GM11168 (cell line): ENCODE results near the gene CERK.

Experiments
- in situ Hi-C: fragments of 300-500 bp; cut with MboI; formaldehyde crosslinking; loops from one replicate; pipeline ENCODE4 v1.12.0; 2022; ENCODE audit warnings: low sequenced_read_pairs; ENCODE audit not compliant: unreplicated experiment

Gene CERK

DNA sequence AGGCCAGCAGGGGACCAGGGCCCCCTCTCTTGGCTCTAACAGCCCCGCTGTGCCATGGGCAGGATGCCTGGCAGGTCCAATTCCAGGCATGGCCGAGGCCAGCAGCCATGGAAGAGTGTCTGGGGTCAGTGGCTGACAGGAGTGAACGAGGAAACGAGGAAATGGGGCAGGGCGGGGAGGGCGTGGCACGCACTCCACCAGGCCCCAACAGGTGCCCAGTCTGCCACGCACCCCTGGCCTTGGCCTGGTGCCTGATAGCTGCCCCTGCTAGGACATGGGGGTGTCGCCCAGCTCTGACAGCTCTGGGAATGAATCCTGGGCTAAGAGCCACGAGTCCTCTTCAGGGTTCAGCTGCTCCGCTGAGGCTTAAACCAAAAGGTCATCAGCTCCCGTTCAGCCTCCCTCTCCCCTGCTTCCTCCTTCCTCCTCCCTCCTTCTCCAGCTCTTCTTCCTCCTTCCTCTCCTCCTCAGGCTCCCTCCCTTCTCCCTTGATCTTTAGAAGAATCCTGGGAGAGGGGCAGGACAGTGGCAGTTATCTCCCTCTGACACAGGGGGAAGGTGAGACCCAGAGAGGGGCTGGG is 12.9 kb upstream of the CERK start:
- in situ Hi-C loops = no loop called here

DNA sequence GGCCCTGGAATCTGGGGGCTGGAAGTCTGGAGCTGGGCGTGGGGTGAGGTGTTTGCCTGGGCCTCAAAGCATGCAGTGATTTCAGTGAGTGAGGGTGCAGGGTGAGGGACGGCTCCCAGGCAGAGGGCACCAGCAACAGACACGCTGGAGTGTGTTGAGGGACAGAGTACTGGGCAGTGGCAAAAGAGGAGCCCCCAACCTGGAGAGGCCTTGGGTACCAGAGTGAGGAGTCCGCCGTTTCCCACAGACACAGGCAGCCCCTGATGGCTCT is 12.4 kb upstream of the CERK start:
- in situ Hi-C loops = no loop called here

DNA sequence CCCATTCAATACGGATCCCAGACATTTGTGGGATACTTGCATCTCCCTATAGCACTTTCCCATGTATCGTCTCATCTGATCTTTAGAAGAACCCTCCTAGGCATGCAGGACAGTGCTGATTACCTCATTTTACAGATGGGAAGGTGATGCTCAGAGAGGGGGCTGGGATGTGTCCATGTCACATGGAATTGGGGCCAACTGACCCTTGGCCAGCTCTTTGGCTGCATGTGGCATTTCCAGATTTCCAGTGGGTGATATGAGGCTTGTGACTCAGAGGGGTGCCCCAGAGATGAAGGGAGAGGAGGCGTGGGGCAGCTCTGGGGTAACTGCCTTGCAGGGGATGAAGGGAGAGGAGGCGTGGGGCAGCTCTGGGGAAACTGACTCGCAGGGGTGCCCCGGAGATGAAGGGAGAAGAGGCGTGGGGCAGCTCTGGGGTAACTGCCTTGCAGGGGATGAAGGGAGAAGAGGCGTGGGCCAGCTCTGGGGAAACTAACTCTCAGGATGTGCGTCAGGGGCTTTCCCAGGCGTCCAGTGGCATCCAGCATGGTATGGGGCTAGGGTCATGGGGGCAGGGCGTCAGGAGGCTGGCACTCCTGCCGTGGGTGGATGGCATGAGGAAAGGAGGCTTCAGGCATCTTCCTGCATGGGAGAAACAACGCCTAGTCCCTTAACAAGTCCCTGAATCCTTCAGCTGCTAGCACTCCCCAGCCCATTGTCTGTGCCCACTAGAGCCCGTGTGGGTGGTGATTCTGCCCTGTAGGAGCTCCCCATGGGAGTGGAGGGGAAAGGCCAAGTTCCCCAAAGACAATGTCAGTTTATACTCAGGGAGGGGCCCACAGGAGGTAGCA is 11.9 kb upstream of the CERK start:
- in situ Hi-C loops = loop anchor here (10.0 kb wide), 1 partner anchor 55 kb away; no protein-coding TSS in a partner anchor

DNA sequence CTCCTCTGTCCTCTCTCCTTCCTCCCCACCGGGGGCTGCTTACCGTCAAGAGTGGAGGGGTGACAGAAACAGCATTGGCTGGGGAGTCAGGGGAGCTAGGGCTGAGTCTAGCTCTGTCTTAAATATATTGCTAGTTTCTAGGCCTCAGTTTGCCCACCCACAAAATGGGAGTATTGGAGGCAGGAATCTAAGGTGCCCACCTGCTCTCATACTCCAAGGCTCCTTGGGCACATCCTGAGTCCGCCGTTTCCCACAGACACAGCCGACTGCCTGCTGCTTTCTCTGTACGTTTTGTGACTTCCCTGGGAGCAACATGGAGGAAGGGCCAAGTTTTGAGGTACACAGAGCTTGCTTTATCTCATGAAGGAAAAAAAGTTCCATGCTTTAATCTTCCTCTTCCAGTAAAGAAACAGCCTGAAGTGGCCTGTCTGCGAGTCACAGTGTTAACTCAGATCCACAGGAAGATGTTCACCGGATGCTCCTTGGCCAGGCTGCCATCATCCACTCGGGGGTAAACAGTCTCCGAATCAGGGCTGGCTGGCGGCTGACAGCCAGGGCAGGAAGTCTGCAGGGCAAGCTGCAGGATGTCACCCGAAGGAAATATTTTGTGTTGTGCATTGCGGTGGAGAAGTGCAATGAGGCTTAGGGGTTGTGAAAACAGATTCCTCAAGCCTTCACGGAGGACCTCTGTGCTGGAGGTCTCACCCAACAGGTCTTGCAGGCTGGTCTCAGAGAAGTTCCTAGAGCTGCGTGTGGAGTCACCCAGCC is 11.0 kb upstream of the CERK start:
- in situ Hi-C loops = loop anchor here (10.0 kb wide), 1 partner anchor 56 kb away; no protein-coding TSS in a partner anchor

DNA sequence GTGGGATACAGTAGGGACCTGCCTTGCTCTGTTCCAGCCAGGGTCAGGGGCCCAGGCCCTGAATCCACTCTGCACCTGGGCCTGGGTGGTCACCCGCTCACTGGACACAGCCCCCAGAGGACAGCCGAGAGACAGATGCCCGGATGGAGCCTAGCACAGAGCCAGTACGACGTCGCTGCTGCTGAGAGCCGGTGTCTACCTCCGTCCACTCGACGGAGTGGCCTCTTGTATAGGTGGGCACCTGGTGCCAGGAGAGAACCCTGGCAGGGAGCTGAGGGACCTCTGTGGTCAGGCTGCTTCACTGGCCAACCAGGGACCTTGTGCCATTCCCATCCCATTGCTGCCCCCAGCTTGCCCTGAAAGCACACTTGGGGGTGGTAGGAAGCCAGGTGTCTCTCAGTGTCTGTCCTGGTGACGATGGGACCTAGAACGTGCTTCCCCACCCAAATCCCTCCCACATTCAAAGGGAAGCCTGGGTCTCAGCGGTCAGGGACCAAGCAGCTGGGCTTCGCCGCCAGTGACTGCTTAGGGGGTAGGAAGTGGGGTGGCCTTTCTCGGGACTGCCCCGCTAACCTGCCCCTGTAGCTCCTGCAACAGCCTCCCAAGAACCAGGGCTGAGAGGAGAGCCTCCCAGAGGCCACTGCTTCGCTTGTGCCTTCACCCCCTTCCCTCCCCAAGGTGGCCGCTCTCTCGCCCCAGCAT is 10.3 kb upstream of the CERK start:
- in situ Hi-C loops = loop anchor here (10.0 kb wide), 1 partner anchor 56 kb away; no protein-coding TSS in a partner anchor

DNA sequence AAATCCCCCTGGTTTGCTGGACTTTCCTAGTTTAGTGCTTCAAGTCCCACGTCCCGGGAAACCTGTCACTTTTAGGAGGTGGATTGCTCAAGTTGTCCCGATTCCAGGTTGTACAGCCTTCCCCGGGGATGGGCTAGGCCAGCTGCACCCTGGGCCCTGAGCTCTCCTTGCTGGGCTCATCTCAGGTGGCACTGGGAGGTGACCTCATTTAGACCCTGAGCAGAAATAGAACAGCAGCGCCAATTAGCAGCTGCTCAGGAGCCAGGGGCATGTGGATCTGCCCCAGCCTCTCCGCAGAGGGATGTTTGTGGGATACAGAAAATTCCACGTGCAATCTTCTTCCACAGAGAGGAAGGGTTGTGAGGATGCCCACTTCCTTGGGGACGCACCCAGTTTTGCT is 9.6 kb upstream of the CERK start:
- in situ Hi-C loops = loop anchor here (10.0 kb wide), 1 partner anchor 57 kb away; no protein-coding TSS in a partner anchor

DNA sequence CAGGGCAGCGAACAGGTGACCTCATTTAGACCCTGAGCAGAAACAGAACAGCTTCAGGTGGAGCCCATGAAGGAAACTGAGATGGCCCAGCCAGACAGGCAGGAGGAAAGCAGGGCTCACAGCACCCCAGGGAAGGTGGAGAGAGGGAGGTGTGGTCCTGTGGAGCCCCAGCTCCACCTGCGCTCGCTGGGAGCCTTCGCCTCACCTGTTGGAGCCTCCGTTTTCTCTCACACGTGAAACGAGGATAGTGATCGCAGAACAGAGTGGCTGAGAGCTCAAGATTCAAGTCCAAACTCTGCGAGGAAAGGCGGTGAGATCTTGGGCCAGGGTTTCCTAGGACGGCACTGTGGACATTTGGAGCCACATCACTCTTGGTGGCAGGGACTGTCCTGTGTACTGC is 8.6 kb upstream of the CERK start:
- in situ Hi-C loops = loop anchor here (10.0 kb wide), 1 partner anchor 58 kb away; no protein-coding TSS in a partner anchor

DNA sequence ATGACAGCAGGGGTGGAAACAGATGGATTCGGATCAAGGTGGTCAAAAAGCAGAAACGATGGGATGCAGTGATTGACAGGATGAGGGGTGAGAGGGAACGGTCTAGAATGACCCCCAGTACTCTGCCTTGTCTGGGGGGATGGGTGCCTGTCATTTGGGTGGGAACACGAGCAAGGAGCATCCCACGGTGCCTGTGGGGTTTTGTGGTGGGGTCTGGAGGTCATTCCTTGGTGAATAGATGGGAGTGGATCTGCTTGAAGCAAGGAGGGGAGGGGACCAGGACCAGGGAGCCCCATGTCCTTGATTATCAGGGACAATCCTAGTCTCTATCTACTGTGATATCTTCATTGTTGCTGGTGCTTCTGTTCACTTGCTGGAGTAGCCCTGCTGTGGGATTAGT is 8.1 kb upstream of the CERK start:
- in situ Hi-C loops = loop anchor here (10.0 kb wide), 1 partner anchor 59 kb away; no protein-coding TSS in a partner anchor

DNA sequence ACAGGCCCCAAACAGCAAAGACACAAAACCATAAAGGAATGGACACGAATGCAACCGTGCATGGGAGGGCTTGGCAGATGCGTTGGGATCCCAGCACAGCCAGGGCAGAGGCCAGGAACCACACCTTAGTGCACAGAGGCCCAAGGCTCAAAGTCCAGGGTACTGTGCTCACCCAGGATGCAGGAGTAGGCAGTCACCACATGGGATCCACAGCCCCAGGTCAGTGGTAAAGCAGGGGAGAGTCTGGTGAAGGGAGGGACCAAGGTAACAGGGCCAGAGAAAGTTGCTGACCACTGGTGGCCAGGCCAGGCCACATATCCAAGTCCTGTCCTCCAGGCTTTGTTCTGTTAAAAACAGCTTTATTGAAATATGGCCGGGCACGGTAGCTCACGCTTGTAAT is 6.5 kb upstream of the CERK start:
- in situ Hi-C loops = loop anchor here (10.0 kb wide), 1 partner anchor 60 kb away; no protein-coding TSS in a partner anchor

DNA sequence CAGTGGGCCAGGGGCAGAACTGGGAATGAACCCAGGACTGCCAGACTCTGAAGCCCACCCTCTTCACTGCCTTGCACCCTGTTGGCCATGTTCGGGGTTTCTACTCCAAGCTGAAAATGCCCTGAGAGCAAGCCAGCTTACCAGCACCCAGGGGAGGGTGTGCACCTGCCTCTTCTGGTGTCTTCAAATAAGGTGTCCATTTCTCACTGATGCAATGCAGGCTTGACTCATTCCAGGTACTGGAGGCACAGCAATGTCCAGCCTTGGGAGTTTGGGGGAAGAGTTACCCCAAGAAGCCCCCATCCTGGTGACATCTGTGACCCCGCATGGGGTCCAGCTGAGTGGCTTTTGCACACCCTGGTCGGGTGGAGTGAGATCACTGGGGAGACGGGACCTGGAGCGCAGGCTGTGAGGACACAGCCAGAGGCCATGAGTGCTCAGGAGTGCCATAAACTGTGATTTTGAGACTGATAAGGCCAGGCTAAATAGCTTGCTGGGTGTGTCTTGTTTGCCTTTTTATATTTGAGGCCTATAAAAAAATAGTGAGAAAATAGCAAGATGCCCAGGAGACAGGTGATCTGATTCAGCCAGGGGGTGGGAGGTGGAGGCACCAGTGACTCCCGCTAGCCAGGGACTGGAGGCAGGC is 4.6 kb upstream of the CERK start:
- in situ Hi-C loops = loop anchor here (10.0 kb wide), 1 partner anchor 62 kb away; no protein-coding TSS in a partner anchor

DNA sequence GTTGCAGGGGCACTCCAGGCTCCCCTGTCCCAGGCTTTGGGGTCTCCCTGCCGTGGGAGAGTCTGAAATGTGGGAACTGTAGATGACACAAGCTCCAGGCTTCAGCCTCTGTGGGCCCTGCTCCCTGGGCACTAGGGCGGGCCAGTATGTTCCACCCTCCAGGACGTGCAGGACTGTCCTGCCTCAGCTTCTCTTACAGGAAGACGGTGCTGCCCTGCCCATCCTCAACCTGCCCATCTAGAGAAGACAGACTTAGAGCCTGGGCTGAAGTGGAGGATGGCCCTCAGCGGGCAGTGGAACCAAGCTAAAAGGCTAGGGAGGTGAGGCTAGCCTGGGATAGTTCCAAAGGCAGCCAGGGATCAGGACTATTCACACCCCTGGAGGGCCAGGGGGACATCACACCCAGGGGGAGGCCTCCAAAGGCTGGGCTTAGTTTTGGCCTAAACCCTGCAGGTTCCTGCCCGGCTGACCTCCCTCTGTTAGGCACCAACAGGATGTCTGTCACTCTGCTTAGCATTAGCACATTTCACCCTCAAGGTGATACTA is 4.0 kb upstream of the CERK start:
- in situ Hi-C loops = loop anchor here (10.0 kb wide), 1 partner anchor 63 kb away; no protein-coding TSS in a partner anchor

DNA sequence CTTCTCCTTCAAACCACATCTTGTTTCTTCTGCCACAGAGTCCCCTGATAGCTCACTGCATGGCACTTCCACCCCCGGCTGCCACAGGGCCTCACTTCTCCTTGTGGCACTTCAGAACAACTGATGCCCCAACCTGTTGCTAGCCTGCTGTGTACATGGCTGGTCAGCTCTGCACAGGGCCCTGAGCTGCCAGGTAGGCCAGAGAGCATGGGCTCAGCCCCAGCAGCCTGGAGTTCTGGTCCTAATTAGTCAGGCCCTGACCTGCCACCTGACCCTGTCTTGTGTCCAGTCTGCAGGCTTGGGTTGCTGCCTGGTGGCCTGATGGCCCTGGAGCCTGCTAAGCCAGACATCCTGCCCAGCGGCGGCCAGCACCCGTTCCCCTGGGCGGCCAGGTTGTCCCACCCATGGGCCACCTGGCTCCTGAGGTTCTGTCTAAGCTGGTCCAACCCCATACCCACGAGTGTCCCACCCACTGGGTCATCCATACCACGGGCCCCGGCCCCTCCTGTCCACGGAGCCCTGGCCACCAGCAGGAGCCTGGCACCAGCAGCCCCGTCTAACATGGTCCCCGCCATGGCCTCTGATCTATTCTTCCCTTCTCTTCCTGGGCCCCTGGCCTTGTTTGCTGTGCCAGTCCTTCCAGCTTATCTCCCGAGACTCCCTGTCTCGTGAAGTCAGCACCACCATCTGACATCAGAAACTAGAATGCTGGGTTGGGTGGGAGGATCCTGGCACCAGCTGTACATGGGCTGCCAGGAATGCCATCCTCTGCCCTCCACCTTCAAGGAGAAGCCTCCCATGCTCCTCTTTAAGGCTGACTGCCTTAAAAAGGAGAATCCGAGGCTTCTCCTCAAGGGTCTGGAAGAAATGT is 3.1 kb upstream of the CERK start:
- in situ Hi-C loops = loop anchor here (10.0 kb wide), 1 partner anchor 64 kb away; no protein-coding TSS in a partner anchor

DNA sequence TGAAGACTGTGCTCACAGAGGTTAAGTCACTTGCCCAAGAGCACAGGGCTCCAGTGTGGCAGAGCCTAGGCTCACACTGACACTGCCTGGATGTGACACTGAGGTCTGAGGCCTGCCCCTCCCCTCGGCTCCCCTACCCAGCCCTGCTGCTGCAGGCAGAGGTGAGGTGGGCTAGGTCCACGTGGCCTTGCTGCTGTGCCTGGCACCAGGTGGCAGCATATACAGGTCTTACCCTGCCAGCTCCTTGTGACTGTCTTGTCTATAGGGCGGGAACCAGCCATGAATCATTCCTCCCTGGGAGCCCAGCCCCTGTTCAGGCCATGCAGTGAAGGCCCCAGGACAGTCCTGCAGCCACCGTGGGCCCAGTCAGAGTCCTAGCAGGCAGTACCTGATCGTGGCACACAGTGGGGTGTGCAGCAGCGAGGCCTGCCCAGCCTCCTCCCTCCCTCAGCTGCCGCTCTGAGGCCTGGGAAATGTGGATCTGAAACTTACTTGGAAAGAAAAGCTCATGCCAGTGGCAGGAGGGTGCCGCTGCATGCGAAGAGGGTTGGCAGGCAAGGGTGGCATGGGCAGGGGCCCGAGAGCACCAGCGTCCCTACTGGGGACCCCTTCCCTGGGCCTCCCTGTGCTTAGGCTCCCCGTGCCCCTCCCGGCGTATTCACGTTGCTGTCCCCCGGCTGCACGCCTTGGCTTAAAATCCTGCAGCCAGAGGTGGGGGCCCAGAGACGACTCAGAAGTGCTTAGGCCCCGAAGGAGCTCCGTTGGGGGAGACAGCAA is 1.2 kb upstream of the CERK start:
- in situ Hi-C loops = no loop called here

DNA sequence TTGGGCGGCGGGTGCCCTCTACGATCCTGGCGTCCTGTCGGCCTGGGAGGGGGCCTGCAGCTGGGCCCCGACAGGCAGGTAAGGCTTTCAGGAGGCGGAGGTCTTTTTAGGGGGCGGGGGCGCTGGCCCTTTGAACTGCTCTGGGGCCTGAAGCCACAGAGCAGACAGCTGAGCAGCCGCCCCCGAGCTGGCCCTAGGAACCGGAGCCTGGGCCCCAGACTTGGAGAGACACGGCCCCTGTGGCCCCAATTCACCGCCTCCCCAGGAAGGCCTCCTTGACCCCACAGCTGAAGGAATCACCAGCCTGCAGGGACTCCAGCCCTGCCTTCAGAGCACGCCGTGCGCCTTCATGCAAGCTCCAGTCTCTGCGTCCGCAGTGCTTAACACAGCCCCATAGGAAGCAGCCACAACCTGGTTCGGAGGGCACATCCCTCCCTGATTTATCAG is 618 bp upstream of the CERK start:
- in situ Hi-C loops = no loop called here

DNA sequence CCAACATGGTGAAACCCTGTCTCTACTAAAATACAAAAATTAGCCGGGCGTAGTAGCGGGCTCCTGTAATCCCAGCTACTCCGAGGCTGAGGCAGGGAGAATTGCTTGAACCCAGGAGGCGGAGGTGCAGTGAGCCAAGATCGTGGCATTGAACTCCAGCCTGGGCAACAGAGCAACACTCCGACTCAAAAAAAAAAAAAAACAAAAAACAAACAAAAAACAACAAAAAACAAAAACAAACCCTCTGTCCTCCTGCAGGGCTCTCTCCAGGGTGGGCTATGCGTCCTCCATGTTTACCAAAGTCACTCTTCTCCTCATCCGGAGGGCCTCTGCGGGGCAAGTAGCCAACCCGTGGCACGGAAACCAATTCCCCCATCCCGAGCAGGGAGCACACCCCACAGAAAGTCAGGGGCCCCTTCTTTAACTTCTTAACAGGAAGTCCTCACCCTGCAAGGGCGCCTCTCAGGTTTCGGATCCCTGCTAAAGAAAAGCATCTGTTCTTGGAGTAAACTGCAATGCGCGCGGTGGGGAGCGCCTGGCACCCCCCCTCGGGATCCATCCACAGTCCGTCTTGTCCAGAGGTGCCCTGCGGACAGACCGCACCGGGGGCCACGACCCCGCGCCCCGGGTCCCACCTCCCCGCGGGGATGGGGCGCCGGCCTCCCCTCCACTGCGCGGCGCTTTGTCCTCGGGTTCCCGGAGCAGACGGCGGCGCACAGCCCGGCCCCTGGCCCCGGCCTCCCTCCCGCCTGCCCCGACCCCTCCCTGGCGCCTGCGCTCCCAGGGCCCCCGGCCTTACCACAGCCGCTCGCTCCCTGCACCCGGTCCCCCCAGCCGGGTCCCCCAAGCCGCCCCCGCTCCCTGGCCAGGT is 712 bp downstream of the CERK start:
- in situ Hi-C loops = no loop called here

DNA sequence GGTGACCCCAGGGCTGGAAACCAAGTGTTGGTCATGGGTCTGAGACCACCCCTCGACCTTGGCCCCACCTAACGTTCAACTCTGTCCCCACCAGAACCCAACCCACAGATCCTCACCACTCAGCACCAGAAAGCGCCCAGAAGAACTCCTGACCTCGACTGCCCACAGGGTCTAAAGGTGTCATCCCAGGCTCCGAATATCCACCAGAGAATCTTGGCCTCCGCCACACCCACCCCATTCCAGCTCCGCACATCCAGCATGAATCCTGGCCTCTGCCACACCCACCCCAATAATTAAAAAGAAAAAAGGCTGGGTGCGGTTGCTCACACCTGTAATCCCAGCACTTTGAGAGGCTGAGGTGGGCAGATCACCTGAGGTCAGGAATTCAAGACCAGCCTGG is 1.3 kb downstream of the CERK start:
- in situ Hi-C loops = no loop called here
